Ovary (tissue), 9 donors: ENCODE results near the gene CTXN2. TPM values are rescaled to one million over a fixed set of nuclear protein-coding genes. Genes with fewer than 3 reads are reported as not detected.

ENCODE experiments used
- DNase-seq, 5 donors: peaks; one replicate each; pipeline ENCODE4 v3.0.0-alpha.2; 2019 to 2020
- H3K27ac ChIP-seq, 2 donors: fragments of 200-600 bp; one replicate each; pipeline versions ENCODE4 v1.5.1 to v1.8.0; 2019 to 2022
- H3K27me3 ChIP-seq: fragments of 200-600 bp; one replicate; pipeline ENCODE4 v1.8.0; 2022
- H3K36me3 ChIP-seq: fragments of 200-600 bp; sonication (generic); one replicate; pipeline ENCODE4 v1.5.1; 2019
- H3K4me1 ChIP-seq: one replicate; pipeline ENCODE4 v1.8.1; 2013; ENCODE audit warnings: mild to moderate bottlenecking, moderate library complexity; ENCODE audit not compliant: insufficient read depth
- H3K4me3 ChIP-seq: fragments of 200-600 bp; sonication (generic); one replicate; pipeline ENCODE4 v1.5.1; 2017
- H3K9me3 ChIP-seq, 2 donors: fragments of 200-600 bp in 1 of 2; sonication (generic) in 1 of 2; one replicate each; pipeline versions ENCODE4 v1.5.1 to v1.8.1; 2013 to 2019; ENCODE audit warnings: mild to moderate bottlenecking in 1 of 2, moderate library complexity in 1 of 2
- EP300 ChIP-seq: sonication (generic); formaldehyde crosslinking; IDR thresholded peaks from one replicate; pipeline ENCODE4 v1.6.1; 2017; ENCODE audit warnings: antibody characterized with exemption
- POLR2A ChIP-seq: fragments of 450-650 bp; IDR thresholded peaks from one replicate; pipeline ENCODE4 v1.6.1; 2017; ENCODE audit warnings: antibody characterized with exemption, mild to moderate bottlenecking, moderate library complexity
- WGBS, 3 donors: extraction: QIAGEN DNeasy Blood & Tissue Kit in 1 of 3; methylation state at CpG; one replicate each; pipeline versions ENCODE4 v1.1.5 to v1.1.7; 2013 to 2017; 5-methylcytosine and 5-hydroxymethylcytosine counted together
- intact Hi-C, 4 donors: fragments of 100-400 bp; cut with DNase I; formaldehyde crosslinking; loops; one replicate each; pipeline versions ENCODE4 v1.11.0 to v1.15.1; 2022 to 2023
- polyA plus RNA-seq, 2 donors: library from polyadenylated mRNA; stranded (reverse); fragments of 200-250 nt in 1 of 2; fragments of 350-450 nt in 1 of 2; fragmentation: Illumina TruSeq in 1 of 2; extraction: RNeasy Lipid Tissue Mini Kit (QIAGEN cat#74804) in 1 of 2; gene quantifications; one replicate each; pipeline ENCODE4 v1.2.3, GENCODE V29; 2013 to 2014
- total RNA-seq, 7 donors: library from RNA; depleted of rRNA in 2 of 7; stranded (reverse); fragments of >200 nt in 2 of 7; fragmentation: NEBNext Ultra II Directional in 3 of 7; extraction: Animal tissue kit (Norgen Biotek cat#: 25700) in 3 of 7; gene quantifications; one replicate each; pipeline versions ENCODE4 v1.1.0 to v1.2.4, GENCODE V29; 2016 to 2023
- TF ChIP-seq, protein P1 (sequence below), 3 donors: fragments of 450-650 bp in 2 of 3; fragments of 200-600 bp in 1 of 3; IDR thresholded peaks; one replicate each; pipeline versions ENCODE4 v1.5.1 to v1.8.0; 2016 to 2022; ENCODE audit warnings: antibody characterized with exemption in 3 of 3, mild to moderate bottlenecking in 1 of 3
- donor health status: DM: no; HTN: no; CAD: no; lungs with moderate emphysema.
- donor health status: DM: no; HTN: no; CAD: no.
- donor health status: Bipolar disorder and iron deficiency.
- donor health status: DM: yes; HTN: yes; CAD: no.
- donor health status: DM: no; HTN: no; CAD: no.
- donor health status: DM: yes; HTN: yes; CAD: no.

Gene CTXN2
- total and polyA plus RNA-seq, 9 donors = not detected

DNA sequence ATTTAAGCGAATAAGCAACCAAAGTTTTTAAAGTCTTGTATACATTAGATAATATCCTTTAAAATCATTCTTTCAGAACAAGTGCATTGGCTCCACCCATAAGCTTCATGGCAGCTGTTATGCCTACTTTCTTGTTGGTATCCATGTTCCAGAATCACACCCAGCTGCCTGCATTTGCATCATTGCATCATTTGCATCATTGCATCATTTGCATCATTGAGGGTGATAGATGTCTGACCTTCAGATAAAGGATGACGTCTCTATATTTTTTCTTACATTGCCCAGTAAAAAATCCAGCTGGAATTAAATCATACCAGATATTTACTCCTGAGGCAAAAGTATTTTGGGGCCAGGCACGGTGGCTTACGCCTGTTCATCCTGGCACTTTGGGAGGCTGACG lies 56.9 kb downstream of the CTXN2 start:
- no peak for DNase-seq
- Histone ChIP-seq H3K4me3 (no peak overlapping the region), H3K27me3 (no peaks in the 10 kb centered on the region), H3K36me3 (no peaks in the 10 kb centered on the region), H3K27ac (no peak overlapping the region), H3K4me1 (no peaks in the 10 kb centered on the region), H3K9me3 (no peaks in the 10 kb centered on the region)
- WGBS, 3 donors = 79 to 96% (median 82%) methylated on average over 5 of the region's 5 CpGs
- intact Hi-C loops = no loop called here
- no peak for TF ChIP-seq POLR2A
- no peak for TF ChIP-seq EP300
- TF ChIP-seq, protein P1, sequence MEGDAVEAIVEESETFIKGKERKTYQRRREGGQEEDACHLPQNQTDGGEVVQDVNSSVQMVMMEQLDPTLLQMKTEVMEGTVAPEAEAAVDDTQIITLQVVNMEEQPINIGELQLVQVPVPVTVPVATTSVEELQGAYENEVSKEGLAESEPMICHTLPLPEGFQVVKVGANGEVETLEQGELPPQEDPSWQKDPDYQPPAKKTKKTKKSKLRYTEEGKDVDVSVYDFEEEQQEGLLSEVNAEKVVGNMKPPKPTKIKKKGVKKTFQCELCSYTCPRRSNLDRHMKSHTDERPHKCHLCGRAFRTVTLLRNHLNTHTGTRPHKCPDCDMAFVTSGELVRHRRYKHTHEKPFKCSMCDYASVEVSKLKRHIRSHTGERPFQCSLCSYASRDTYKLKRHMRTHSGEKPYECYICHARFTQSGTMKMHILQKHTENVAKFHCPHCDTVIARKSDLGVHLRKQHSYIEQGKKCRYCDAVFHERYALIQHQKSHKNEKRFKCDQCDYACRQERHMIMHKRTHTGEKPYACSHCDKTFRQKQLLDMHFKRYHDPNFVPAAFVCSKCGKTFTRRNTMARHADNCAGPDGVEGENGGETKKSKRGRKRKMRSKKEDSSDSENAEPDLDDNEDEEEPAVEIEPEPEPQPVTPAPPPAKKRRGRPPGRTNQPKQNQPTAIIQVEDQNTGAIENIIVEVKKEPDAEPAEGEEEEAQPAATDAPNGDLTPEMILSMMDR (IDR thresholded peaks at IDR 0.05) = no peak

GRCh38 chr15:48250640-48251076 lies 59.2 kb downstream of the CTXN2 start:
- intact Hi-C loops = loop anchor here in 1 of 4 donors (10.0 kb wide), 1 partner anchor 1056 kb away; no protein-coding TSS in a partner anchor
- peak; percentile 24 to 44 (median 30) for DNase-seq
- no peak overlapping the region for H3K27ac ChIP-seq
- no peaks in the 10 kb centered on the region for H3K4me1 ChIP-seq
- no peak overlapping the region for H3K4me3 ChIP-seq
- H3K27me3 ChIP-seq = no peaks in the 10 kb centered on the region
- H3K36me3 ChIP-seq = no peaks in the 10 kb centered on the region
- WGBS, 3 donors = 8 to 18% (median 10%) methylated on average over 6 of the region's 6 CpGs
- TF ChIP-seq, protein P1 (IDR thresholded peaks at IDR 0.05) = peak in 1 of 3 donors; percentile 59
- no peak for TF ChIP-seq EP300
- no peaks in the 10 kb centered on the region for H3K9me3 ChIP-seq

DNA sequence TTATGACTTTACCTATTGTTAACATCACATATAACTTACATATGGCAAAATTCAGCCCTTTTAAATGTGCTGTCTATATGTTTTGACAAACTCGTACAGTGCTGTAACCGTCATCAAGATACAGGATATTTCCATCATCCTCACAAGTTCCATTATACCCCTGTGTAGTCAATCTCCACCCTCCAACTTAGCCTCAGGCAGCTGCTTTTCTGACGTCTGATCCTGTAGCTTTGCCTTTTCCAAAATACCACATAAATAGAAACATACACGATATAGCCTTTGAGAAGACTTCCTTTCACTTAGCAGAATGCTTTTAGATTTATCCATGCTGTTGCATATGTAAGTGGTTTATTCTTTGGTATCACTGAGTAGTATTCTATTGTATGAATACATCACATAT lies 61.7 kb downstream of the CTXN2 start:
- no peak for DNase-seq
- WGBS, 3 donors = 47 to 69% (median 56%) methylated on average over 4 of the region's 4 CpGs
- Histone ChIP-seq H3K4me3 (no peak overlapping the region), H3K36me3 (no peaks in the 10 kb centered on the region), H3K4me1 (no peaks in the 10 kb centered on the region), H3K27ac (no peak overlapping the region), H3K27me3 (no peaks in the 10 kb centered on the region), H3K9me3 (no peaks in the 10 kb centered on the region)
- intact Hi-C loops = loop anchor here in 1 of 4 donors (10.0 kb wide), 1 partner anchor 1058 kb away; no protein-coding TSS in a partner anchor
- TF ChIP-seq POLR2A (no peak), EP300 (no peak)
- TF ChIP-seq, protein P1 (IDR thresholded peaks at IDR 0.05) = no peak

Other genes with a start within 250 kb of the CTXN2 start
- not detected for gene SLC24A5, start 70.7 kb upstream of the CTXN2 start, total RNA-seq
- gene SLC24A5, start 70.7 kb upstream of the CTXN2 start, polyA plus RNA-seq = not detected
- 10 to 100 TPM in 2 of 7 donors, 1 to 10 TPM in 5; 3.8 to 38.9 (median 5.3) TPM for gene MYEF2, start 13.4 kb upstream of the CTXN2 start, total RNA-seq
- gene MYEF2, start 13.4 kb upstream of the CTXN2 start, polyA plus RNA-seq = 10 to 100 TPM in 1 of 2 donors, 1 to 10 TPM in 1; 1.4 to 11.5 TPM
- not detected for gene SLC12A1, start 14.6 kb downstream of the CTXN2 start, total RNA-seq
- not detected for gene SLC12A1, start 14.6 kb downstream of the CTXN2 start, polyA plus RNA-seq
- 100 to 1,000 TPM in 3 of 7 donors, 10 to 100 TPM in 4; 72.6 to 131 (median 95.0) TPM for gene DUT, start 139.8 kb downstream of the CTXN2 start, total RNA-seq
- gene DUT, start 139.8 kb downstream of the CTXN2 start, polyA plus RNA-seq = 10 to 100 TPM; 63.1 to 84.1 TPM